UCSD-AML1 (cell line): ENCODE data around the gene CSF1.
"Not testable (repeated sequence)": the region's sequence is repeated elsewhere in the genome, so short reads cannot be mapped to it uniquely, and the experiment has no call there.

Experiments used
- DNase-seq: peaks from one replicate; lab custom pipeline; 2025; ENCODE audit not compliant: unreplicated experiment; lab: John Stamatoyannopoulos, UW

The CSF1 gene

DNA sequence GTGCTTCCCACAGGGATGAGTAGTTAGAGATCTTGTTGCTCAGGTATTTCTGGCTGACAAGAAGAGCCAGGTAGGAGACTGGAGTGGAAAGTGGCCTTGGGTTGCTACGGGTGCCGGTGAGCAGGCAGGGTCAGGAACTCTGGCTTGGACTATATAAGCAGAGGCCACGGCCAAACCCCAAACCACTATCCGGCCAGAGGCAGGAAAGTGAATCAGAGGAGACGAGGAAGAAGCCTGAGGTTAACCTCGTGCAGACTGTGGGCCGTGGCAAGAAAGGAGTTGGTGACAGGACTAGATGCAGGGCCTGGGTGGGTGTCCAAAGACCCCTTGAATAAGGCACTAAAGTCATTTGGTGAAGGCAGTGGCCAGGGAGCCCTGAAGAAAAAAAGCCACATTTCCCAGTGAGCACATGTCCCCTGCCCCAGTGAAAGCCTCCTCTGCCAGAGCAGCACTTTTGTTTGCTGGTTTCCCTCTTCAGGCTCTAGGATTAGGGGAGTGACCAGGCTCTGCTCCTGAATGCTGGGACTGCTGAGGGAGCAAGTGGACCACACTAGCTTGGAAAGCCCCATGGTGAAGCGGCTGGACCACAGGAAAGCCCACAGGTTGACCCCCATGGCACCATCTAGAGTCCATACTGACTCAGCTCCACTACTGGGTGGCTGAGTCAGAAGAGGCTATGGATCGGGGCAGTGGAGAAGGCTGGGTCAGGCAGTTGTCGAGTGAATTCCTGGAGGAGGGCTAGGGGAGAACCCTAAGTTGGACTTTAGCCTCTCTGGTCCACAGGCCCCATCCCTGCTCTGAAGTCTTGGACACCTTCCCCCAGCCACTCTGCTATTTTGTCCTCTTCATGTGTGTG lies 23.4 kb downstream of the CSF1 start:
- DNase-seq, result peak; percentile 64

- no peak for DNase-seq
Measured at GRCh38 chr1:109935451-109935900, 24.8 kb downstream of the CSF1 start.

DNA sequence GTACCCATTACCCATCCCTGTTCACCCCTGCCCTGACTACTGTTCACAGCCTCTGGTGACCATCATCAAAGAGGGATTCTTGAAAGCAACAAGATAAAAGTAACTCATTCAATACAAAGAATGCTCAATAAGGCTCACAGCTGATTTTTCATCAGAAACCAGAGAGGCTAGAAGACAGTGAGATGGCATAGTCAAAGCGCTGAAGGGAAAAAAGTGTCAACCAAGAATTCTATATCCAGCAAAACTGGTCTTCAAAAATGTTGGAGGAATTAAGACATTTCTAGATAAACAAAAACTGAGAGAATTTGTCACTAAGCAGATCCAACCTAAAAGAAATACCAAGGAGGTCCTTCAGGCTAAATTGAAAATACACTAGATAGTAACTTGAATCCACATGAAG lies 27.1 kb downstream of the CSF1 start:
- DNase-seq, result no peak

DNA sequence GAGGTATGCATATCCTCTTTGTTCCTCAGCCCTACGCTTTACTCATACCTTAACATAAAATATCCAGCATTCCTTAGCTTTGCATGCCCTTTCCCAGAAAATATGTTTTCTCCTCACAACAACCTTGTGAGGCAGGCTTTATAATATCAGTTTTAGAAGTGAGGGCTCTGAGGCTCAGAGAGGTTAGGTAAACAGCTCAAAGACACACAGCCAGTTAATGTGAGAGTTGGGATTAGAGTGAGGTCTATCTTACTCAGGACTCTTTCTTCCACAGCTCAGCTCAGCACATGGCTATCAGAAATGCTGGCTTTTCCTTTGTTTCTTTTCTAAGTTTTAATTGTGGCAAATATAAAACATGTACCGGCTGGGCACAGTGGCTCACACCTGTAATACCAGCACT lies 27.9 kb downstream of the CSF1 start:
- DNase-seq, result no peak

DNA sequence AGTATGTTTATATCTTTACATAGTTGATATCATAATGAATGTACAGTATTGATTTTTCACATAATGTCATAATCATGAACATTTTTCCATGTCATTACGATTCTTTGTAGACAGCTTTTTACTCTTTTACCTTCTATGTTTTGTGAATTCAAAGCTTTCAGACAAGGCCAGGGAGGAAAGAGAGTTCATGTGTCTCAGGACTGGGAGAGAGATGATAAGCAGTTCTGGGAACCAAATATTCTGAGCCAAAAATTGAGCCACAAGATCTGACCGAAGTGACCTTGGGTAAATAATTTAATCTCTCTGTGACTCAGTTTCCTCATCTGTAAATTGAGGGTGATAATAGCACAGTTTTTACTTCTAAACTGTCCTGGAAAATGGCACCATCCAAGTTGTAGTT lies 31.8 kb downstream of the CSF1 start:
- DNase-seq, result no peak

DNA sequence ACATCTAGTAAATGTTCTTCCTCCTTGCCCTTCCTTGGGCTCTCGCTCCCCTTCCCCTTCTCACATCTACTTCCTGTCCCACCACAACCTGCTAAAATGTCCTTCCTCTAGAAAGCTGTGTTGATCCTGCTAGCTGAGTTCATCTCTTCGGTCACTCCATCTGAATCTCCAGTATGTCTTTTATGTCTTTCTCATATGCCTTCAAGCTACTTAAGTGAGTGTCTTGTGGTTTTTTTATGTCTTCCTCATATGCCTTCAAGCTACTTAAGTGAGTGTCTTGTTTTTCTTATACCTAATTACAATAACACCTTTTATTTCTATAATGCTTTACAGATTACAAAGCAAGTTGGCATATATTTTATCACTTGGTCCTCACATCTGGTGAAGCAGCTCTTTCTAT lies 33.9 kb downstream of the CSF1 start:
- no peak for DNase-seq

- DNase-seq, result no peak
Measured at GRCh38 chr1:109946511-109946910, 35.9 kb downstream of the CSF1 start.

- DNase-seq, result no peak
Measured at GRCh38 chr1:109947582-109948284, 37.1 kb downstream of the CSF1 start.

DNA sequence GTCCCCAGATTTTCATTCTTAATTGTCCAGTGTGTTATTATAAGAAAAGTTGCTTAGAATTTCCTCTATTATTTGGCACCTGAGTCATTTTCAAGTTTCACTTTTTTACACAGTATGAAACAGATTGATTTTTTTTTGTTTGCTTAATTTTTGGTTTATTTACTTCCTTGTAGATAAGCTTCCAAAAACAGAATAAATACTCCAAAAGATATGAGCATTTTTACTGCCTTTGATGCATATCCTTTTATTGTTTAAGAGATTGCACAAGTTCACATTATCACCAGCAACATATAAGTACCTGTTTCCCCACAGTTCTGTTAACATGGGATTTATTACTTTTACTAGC lies 37.6 kb downstream of the CSF1 start:
- no peak for DNase-seq

DNA sequence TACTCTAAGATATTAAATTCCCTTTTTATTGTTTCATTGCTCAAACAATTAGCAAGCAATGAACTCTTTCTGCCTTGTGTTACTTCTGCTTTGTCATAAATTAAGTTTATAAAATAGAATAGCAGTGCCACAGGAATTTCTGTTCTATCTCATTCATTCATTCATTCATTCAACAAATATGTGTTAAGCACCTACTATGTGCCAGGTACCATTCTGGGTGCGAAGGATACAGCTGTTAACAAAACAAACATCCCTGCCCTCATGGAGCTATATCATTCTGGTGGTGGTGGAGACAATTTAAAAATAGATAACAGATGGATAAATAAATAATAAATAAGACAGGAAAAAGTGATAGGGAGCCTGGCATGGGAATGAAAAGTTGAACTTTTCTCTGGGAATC lies 39.4 kb downstream of the CSF1 start:
- DNase-seq, result no peak

GRCh38 chr1:109950509-109950908 lies 39.9 kb downstream of the CSF1 start:
- no peak for DNase-seq

DNA sequence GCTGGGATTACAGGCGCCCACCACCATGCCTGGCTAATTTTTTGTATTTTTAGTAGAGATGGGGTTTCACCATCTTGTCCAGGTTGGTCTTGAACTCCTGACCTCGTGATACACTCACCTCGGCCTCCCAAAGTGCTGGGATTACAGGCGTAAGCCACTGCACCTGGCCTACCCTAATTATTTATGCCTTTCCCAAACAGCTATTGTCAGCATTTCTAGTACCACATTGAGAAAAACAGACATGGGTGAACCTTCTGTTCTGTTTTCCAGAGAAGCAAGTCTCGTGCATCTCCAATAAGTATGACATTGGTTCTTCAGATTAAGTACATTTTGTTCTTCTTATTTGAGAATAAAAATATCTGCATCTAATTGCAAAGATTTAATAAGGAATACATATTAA lies 40.9 kb downstream of the CSF1 start:
- DNase-seq, result not testable (repeated sequence)

DNA sequence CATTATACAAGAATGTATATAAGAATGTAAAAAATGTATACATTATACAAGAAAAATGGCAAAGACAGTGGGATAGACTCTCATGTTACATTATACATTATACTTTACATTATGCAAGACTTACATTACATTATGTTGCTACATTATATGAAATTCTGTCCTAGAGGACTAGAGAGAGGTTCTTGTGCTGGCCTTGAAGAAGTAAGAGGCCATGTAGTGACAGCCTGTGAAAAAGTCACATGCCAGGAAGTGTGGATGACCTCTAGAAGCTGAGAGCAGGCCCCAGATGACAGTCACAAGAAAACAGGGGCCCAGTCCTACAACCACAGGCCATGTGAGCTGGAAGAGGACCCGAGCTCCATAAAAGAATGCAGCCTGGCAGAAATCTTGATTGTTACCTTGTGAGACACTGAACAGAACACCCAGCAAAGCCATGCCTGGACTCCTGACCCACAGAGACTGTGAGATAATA lies 43.4 kb downstream of the CSF1 start:
- DNase-seq, result no peak

- DNase-seq, result no peak
Measured at GRCh38 chr1:109959632-109959973, 49.0 kb downstream of the CSF1 start.

DNA sequence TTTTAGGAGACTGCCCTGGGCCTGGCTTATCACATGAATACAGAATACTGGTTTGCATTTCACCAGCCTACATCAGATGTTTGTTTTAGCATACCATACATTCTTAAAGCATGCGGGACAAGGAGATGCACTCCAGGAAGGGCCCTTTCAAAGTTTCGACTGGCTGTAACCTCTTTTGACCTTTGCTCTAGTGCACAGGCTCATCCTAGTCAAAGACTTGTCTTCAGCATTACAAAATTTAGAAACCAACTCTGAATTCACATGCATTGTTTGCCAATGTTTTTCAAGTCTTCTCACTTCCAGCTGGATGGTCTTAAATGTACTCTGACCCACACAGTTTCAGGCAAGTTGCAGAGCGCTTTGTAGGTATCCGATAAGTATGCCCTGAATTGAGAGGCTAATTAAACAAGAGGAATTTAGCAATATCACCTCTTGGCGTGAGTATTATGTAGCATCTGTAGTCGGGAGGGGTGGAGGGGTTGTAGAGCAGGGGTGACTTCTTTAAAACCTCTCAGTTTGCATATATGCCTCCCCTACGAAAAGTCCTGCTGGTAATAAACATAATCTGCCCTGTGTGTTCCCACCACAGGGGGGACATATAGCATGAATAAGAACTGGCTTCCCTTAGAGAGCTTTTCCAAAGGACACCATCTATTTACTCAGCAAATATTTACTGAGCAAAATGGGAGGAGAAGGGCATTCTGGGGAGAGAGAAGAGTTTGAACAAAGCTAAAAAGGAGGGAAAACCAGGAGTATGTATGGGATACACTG lies 49.5 kb downstream of the CSF1 start:
- DNase-seq, result no peak

DNA sequence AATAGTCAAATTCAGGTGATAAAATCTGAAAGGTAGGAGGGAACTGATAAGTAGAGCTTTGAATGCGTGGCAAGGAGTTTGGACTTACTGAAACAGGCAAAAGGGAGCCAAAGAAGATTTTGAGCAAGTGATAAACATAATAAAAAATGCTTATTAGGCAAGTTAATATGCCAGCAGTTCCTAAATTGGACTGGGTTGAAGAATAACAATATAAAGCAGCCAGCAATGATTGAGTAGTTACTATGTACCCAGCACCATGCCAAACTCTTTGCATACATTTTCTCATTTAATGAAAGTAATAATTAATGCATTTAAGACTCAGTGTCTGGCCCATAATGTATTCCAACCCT lies 50.1 kb downstream of the CSF1 start:
- no peak for DNase-seq

DNA sequence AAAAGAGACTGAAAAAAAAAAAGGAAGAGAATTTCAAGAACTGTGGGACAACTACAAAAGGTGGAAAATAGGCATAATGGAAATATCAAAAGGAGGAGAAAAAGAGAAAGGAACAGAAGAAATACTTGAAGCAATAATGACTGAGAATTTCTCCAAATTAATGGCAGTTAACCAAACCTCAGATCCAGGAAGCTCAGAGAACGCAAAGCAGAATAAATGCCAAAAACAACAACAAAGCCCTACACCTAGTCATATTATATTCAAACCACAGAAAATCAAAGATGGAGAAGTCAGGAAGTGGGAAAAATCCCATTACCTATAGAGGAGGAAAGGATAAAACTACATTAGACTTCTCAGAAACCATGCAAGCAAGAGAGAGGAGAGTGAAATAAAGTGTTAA lies 53.2 kb downstream of the CSF1 start:
- DNase-seq, result no peak

- DNase-seq, result no peak
Measured at GRCh38 chr1:109969146-109969829, 58.6 kb downstream of the CSF1 start.

- no peak for DNase-seq
Measured at GRCh38 chr1:109969907-109970306, 59.3 kb downstream of the CSF1 start.

GRCh38 chr1:109971559-109971958 lies 60.9 kb downstream of the CSF1 start:
- DNase-seq, result no peak

DNA sequence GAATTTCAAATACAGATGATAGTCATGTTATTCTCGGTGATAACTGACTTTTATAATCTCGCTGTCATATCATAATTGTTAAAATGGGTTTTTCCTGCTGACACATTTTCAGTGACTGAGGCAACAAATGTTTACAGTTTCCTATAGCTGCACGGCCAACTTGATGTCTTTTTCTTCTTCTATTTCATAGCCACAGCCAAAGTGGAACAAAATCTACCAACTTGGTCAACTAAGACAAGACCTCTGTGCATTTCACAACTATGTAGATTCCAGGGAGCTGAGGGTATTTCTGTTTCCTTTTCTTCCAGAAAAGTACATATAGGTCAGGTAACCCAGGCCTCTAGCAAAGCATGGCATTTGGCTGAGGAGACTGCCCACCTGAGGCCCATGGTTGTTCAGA lies 63.5 kb downstream of the CSF1 start:
- no peak for DNase-seq
